HG02588 (cell line): Measurements from ENCODE around the gene UGT1A8.
"Not testable (repeated sequence)": the region's sequence is repeated elsewhere in the genome, so short reads cannot be mapped to it uniquely, and the experiment has no call there.

Experiments
- ATAC-seq: cut with Tn5 transposase; IDR thresholded peaks from one replicate; pipeline ENCODE4 v1.9.1; 2021; ENCODE audit warnings: mild to moderate bottlenecking, moderate library complexity; ENCODE audit not compliant: unreplicated experiment

UGT1A8 gene

GRCh38 chr2:233617476-233617875, at the start of gene UGT1A8:
TSS of gene UGT1A8 (plus strand) at chr2:233617633. CDS start at chr2:233617708, 75 bp downstream.
- not testable (repeated sequence) for ATAC-seq

- no peak for ATAC-seq
Measured at GRCh38 chr2:233571001-233571400, 46.4 kb upstream of the UGT1A8 start.

- no peak for ATAC-seq
Measured at GRCh38 chr2:233571462-233571861, 46.0 kb upstream of the UGT1A8 start.

GRCh38 chr2:233572468-233572867, 45.0 kb upstream of the UGT1A8 start:
- no peak for ATAC-seq

GRCh38 chr2:233577341-233577740, 40.1 kb upstream of the UGT1A8 start:
- not testable (repeated sequence) for ATAC-seq

GRCh38 chr2:233583217-233583965, 34.0 kb upstream of the UGT1A8 start:
- ATAC-seq, result not testable (repeated sequence)

GRCh38 chr2:233584210-233584609, 33.2 kb upstream of the UGT1A8 start:
- ATAC-seq, result no peak

GRCh38 chr2:233588400-233588799, 29.0 kb upstream of the UGT1A8 start:
- ATAC-seq, result no peak

- ATAC-seq, result not testable (repeated sequence)
Measured at GRCh38 chr2:233592706-233593105, 24.7 kb upstream of the UGT1A8 start.

- ATAC-seq, result no peak
Measured at GRCh38 chr2:233593201-233593600, 24.2 kb upstream of the UGT1A8 start.

GRCh38 chr2:233597522-233597921, 19.9 kb upstream of the UGT1A8 start:
- no peak for ATAC-seq

GRCh38 chr2:233598952-233599351, 18.5 kb upstream of the UGT1A8 start:
- no peak for ATAC-seq

GRCh38 chr2:233600386-233600785, 17.0 kb upstream of the UGT1A8 start:
- no peak for ATAC-seq

- ATAC-seq, result no peak
Measured at GRCh38 chr2:233602076-233602475, 15.4 kb upstream of the UGT1A8 start.

- no peak for ATAC-seq
Measured at GRCh38 chr2:233603520-233603919, 13.9 kb upstream of the UGT1A8 start.

- no peak for ATAC-seq
Measured at GRCh38 chr2:233604826-233605225, 12.6 kb upstream of the UGT1A8 start.

- ATAC-seq, result no peak
Measured at GRCh38 chr2:233605680-233606079, 11.8 kb upstream of the UGT1A8 start.

GRCh38 chr2:233611284-233611683, 6.1 kb upstream of the UGT1A8 start:
- ATAC-seq, result no peak

- ATAC-seq, result no peak
Measured at GRCh38 chr2:233620204-233620603, 2.8 kb downstream of the UGT1A8 start.

GRCh38 chr2:233621863-233622262, 4.4 kb downstream of the UGT1A8 start:
- not testable (repeated sequence) for ATAC-seq

- ATAC-seq, result no peak
Measured at GRCh38 chr2:233627331-233628025, 10.0 kb downstream of the UGT1A8 start.

GRCh38 chr2:233636306-233636705, 18.9 kb downstream of the UGT1A8 start, which contains the start of gene UGT1A10:
TSS of gene UGT1A10 (plus strand) at chr2:233636448. CDS start at chr2:233636523, 75 bp downstream.
- not testable (repeated sequence) for ATAC-seq
